Panc1 (cell line): ENCODE results near the gene ABCG1.

Experiments used
- SIN3A ChIP-seq: IDR thresholded peaks from 2 replicates; pipeline ENCODE4 v1.6.1; 2012; ENCODE audit warnings: low read depth, mild to moderate bottlenecking, low read length, moderate library complexity, borderline replicate concordance; ENCODE audit not compliant: insufficient read depth
- TF ChIP-seq, protein P1 (sequence below): fragments of 450-650 bp; IDR thresholded peaks from 2 replicates; pipeline ENCODE4 v1.5.1; 2017; ENCODE audit warnings: mild to moderate bottlenecking

- TF ChIP-seq SIN3A: no peak
- TF ChIP-seq, protein P1, sequence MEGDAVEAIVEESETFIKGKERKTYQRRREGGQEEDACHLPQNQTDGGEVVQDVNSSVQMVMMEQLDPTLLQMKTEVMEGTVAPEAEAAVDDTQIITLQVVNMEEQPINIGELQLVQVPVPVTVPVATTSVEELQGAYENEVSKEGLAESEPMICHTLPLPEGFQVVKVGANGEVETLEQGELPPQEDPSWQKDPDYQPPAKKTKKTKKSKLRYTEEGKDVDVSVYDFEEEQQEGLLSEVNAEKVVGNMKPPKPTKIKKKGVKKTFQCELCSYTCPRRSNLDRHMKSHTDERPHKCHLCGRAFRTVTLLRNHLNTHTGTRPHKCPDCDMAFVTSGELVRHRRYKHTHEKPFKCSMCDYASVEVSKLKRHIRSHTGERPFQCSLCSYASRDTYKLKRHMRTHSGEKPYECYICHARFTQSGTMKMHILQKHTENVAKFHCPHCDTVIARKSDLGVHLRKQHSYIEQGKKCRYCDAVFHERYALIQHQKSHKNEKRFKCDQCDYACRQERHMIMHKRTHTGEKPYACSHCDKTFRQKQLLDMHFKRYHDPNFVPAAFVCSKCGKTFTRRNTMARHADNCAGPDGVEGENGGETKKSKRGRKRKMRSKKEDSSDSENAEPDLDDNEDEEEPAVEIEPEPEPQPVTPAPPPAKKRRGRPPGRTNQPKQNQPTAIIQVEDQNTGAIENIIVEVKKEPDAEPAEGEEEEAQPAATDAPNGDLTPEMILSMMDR: no peak
Observed at GRCh38 chr21:42276076-42276475, 57.1 kb downstream of the ABCG1 start.
